Mucosa of descending colon (tissue), 3 donors: ENCODE results near the gene RNASET2. TPM values are rescaled to one million over a fixed set of nuclear protein-coding genes. Genes with fewer than 3 reads are reported as not detected.

ENCODE experiments used
- ATAC-seq: fragments of 200-7000 bp; cut with Tn5 transposase; one replicate; pipeline ENCODE4 v1.9.1; 2020; ENCODE audit warnings: mild to moderate bottlenecking, moderate library complexity
- DNase-seq, 3 donors: peaks; one replicate each; pipeline ENCODE4 v3.0.0-alpha.2; 2020
- H3K36me3 ChIP-seq: fragments of 200-600 bp; one replicate; pipeline ENCODE4 v1.8.0; 2021; ENCODE audit warnings: low read depth, mild to moderate bottlenecking
- H3K4me1 ChIP-seq: fragments of 200-600 bp; one replicate; pipeline ENCODE4 v1.8.0; 2021; ENCODE audit warnings: low read depth, mild to moderate bottlenecking
- H3K4me3 ChIP-seq: fragments of 200-600 bp; one replicate; pipeline ENCODE4 v1.8.0; 2021; ENCODE audit warnings: mild to moderate bottlenecking
- H3K9me3 ChIP-seq: fragments of 200-600 bp; one replicate; pipeline ENCODE4 v1.8.0; 2021; ENCODE audit warnings: mild to moderate bottlenecking
- intact Hi-C, 2 donors: fragments of 100-400 bp; cut with DNase I in 1 of 2; cut with micrococcal nuclease in 1 of 2; formaldehyde crosslinking; loops; one replicate each; pipeline versions ENCODE4 v1.11.0 to v1.11.1; 2022; cut with DNase I, micrococcal nuclease
- total RNA-seq, 3 donors: library from RNA; stranded (reverse); fragmentation: NEBNext Ultra II Directional in 2 of 3; extraction: Animal tissue kit (Norgen Biotek cat#: 25700) in 2 of 3; gene quantifications; one replicate each; pipeline versions ENCODE4 v1.2.1 to v1.2.4, GENCODE V29; 2021 to 2023
- TF ChIP-seq, protein P1 (sequence below): fragments of 200-600 bp; IDR thresholded peaks from one replicate; pipeline ENCODE4 v1.8.0; 2022; ENCODE audit warnings: antibody characterized with exemption, mild to moderate bottlenecking
- donor health status: DM: no; HTN: no; CAD: no; lungs with moderate emphysema.
- donor health status: DM: no; HTN: no; CAD: no.
- donor health status: DM: no; HTN: yes; CAD: no.

The RNASET2 gene
- total RNA-seq, 3 donors from 2014 or later: 60.1 to 127 (median 109) TPM

DNA sequence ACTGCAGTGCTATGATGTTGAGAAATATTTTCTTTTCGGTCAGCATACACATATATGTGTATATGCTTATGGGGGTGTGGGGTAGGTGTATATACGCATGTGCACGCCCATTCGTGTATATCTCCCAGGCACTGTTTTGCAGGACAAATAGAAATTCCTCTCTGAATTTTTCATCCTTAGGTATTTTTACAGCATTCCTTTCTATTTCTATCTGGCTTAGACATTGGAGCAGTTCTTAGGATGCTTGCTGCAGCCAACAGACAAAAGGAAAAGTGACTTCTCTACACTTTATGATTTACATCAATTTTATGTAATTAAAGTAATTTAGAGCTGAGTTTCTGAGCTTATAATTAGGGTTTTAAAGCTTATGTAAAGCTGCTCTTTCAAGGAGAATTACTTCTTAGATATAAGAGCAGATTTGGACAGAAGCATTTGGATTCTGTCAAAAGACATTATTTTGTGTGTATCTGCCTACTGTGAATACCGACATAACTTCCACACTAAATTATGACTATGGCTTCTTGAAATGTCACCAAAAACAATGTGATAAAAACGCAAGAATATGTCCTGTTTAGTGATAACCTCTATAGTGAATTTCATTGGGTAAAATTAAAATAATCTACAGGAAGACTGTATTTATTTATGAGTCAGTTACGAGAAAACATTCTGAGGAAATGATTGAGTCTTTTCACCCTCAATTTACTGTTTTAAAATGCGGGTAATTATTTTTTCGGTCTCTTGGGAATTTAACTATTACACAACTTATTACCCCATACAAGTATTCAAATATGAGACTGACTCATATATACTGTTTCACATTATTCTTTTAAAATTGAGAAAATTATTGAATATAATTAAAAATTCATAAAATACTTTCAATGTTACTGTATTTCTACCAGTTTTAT lies 21.5 kb upstream of the RNASET2 start:
- ATAC-seq: no peak
- intact Hi-C loops: no loop called here
- H3K9me3 ChIP-seq: no peaks in the 10 kb centered on the region
- DNase-seq: no peak
- no peaks in the 10 kb centered on the region for H3K36me3 ChIP-seq
- TF ChIP-seq, protein P1, sequence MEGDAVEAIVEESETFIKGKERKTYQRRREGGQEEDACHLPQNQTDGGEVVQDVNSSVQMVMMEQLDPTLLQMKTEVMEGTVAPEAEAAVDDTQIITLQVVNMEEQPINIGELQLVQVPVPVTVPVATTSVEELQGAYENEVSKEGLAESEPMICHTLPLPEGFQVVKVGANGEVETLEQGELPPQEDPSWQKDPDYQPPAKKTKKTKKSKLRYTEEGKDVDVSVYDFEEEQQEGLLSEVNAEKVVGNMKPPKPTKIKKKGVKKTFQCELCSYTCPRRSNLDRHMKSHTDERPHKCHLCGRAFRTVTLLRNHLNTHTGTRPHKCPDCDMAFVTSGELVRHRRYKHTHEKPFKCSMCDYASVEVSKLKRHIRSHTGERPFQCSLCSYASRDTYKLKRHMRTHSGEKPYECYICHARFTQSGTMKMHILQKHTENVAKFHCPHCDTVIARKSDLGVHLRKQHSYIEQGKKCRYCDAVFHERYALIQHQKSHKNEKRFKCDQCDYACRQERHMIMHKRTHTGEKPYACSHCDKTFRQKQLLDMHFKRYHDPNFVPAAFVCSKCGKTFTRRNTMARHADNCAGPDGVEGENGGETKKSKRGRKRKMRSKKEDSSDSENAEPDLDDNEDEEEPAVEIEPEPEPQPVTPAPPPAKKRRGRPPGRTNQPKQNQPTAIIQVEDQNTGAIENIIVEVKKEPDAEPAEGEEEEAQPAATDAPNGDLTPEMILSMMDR: no peak
- no peak overlapping the region for H3K4me3 ChIP-seq
- no peaks in the 10 kb centered on the region for H3K4me1 ChIP-seq

DNA sequence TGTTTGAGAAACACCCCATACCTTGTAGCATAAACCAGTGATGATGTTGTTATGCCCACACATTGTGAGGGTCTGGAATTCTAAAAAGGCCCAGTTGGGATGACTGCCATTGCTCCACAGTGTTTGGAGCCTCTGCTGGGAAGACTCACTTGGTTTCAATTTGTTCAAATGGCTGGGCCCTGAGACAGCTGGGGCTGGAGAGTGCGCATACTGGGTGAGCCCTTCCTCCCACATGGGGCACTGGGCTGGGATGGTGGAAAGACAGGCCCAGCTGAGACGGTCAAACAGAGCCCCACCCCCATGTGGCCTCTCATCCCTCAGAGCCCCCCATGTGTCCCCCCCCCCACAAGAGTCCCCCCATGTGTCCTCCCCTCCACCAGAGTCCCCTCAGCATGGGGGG lies 20.3 kb upstream of the RNASET2 start:
- intact Hi-C loops: no loop called here
- DNase-seq (no peak), ATAC-seq (no peak)
- H3K4me3 ChIP-seq: no peak overlapping the region
- no peaks in the 10 kb centered on the region for H3K4me1 ChIP-seq
- TF ChIP-seq, protein P1: no peak
- H3K9me3 ChIP-seq: no peaks in the 10 kb centered on the region
- H3K36me3 ChIP-seq: no peaks in the 10 kb centered on the region

DNA sequence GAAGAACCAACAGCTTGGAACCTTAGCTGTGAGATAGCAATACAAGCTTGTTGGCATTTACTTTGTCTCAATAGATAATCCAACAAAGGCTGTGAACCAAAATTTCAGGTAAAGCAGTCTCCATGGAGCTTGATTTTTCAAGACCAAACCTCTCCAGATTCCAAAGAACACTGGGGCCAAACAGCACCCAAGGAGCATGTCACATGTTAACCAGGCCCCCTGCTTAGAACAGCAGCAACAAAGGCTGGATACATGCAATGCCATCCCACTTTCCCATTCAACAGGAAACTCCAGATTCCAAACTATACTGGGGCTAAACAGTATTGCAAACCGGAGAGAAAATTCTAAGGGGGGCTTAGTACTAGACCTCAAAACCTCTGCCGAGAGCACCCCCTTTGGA lies 15.8 kb upstream of the RNASET2 start:
- H3K9me3 ChIP-seq: no peaks in the 10 kb centered on the region
- intact Hi-C loops: no loop called here
- TF ChIP-seq, protein P1: no peak
- no peak for DNase-seq
- no peak for ATAC-seq
- no peak overlapping the region for H3K4me3 ChIP-seq
- H3K36me3 ChIP-seq: no peaks in the 10 kb centered on the region
- H3K4me1 ChIP-seq: no peaks in the 10 kb centered on the region

DNA sequence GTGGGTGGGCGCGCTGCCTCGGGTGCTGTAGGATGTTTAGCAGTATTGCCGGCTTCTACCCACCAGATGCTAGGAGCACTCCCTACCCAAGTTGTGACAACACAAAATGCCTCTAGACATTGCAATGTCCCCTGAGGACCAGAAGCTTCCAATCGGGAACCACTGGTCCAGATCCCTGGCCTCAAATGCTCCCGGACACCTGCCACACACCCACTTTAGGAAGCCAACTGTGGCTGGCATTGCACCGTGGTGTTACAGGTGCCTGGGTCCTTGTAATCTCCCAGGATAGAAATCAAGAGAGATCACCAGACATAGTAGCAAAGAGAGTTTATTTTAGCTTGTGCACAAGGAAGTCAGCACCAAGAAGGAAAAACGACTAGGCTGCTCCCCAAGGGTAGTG lies 14.9 kb upstream of the RNASET2 start:
- intact Hi-C loops: no loop called here
- Histone ChIP-seq H3K4me1 (no peaks in the 10 kb centered on the region), H3K9me3 (no peaks in the 10 kb centered on the region), H3K4me3 (no peak overlapping the region), H3K36me3 (no peaks in the 10 kb centered on the region)
- no peak for ATAC-seq
- TF ChIP-seq, protein P1: no peak
- DNase-seq: no peak

DNA sequence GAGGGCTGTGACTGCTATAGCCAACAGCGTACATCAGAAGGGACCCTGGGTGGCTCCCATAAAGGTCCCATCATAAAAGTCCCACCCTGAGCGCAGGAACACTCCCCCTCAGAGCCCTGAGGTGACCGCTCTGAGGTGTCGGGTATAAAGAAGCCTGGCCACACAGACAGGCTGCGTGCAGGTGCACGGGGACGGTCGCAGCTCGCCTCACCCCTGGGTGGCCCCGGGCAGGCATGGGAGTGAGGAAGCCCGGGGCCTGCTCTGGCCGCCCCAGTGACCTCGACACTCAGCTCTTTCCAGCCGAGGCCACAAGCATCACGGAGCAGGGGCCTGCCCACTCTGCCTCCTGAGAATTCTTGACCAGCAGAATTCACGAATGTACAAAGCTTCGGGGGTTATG lies 14.4 kb upstream of the RNASET2 start:
- Histone ChIP-seq H3K4me1 (no peaks in the 10 kb centered on the region), H3K9me3 (no peaks in the 10 kb centered on the region), H3K36me3 (no peaks in the 10 kb centered on the region), H3K4me3 (no peak overlapping the region)
- ATAC-seq (no peak), DNase-seq (no peak)
- intact Hi-C loops: no loop called here
- TF ChIP-seq, protein P1: no peak
